DMS53 (cell line): ENCODE measurements around the gene DSCAM.
"Not testable (repeated sequence)": the region's sequence is repeated elsewhere in the genome, so short reads cannot be mapped to it uniquely, and the experiment has no call there.

Experiments
- DNase-seq: peaks from one replicate; lab custom pipeline; 2025; lab: John Stamatoyannopoulos, UW

Gene DSCAM

DNA sequence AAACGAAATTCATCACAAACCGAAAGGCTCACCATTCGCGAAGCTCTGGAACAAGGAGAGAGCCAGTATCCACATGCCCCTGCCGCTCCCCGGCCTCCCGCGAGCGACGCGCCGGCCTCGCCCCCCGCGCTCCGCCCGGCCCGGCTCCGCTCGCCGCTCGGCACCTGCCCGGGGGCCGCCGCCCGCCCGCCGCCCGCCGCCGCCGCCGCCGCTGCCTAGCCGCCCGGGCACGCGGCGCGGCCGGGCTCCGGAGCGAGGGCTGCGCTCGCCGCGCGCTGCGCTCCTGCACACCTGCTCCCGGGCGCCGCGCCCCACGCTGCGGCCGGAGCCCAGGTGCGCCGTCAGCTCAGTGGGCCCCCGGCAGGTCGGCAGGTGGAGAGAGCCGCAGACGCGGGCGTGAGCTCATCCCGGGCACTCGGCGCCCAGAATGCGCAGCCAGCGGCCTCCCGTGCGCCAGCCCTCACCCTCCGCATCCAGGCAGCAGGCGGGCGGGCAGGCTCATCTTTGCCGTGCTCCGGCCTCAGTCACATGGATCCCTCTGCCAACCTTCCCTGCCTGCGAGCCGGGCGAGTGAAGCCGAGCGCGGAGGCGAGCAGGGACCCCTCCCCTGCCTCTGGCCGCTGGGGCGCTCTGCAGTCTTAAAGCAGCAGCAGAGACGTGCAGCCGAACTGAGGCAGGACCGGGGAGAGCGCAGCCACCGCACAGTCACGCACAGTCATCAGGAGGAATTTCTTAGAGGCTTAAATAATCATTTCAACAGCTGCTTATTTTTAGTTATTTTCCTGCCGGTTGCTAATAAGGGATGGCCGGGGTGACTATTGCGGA lies at the start of gene DSCAM:
Gene DSCAM, minus strand, starts transcription at position 572 of the 825 bp plus-strand sequence. Its CDS starts 497 bp downstream, at position 75.
- peak; percentile 77 for DNase-seq

DNA sequence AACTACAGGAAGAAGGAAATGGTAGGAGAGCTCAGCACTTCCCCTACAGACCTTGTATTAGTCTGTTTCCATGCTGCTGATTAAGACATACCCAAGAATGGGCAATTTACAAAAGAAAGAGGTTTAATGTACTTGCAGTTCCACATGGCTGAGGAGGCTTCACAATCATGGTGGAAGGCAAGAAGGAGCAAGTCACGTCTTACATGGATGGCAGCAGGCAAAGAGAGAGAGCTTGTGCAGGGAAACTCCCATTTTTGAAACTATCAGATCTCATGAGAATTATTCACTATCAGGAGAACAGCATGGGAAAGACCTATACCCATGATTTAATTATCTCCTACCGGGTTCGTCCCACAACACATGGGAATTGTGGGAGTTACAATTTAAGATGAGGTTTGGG lies 48.7 kb upstream of the DSCAM start:
- DNase-seq: not testable (repeated sequence)

DNA sequence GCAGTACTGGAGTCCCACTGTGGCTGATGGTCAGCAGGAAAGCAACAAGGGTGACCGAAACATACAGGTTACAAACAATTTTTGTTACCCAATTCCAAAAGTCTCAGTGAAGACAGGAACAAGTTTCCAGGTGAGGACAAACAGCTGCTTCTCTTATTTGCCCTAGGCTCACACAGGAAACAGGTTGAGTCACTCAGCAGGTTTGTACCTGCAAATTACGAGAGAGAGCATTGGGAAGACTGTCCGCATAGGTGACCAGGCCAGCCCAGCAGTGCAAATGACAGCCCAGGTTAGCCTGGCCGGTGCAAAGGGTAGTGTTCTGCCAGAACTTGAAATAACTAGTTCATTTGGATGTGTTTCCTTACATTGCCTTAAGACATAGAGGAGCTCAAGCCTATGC lies 40.0 kb upstream of the DSCAM start:
- DNase-seq: peak; percentile 91

DNA sequence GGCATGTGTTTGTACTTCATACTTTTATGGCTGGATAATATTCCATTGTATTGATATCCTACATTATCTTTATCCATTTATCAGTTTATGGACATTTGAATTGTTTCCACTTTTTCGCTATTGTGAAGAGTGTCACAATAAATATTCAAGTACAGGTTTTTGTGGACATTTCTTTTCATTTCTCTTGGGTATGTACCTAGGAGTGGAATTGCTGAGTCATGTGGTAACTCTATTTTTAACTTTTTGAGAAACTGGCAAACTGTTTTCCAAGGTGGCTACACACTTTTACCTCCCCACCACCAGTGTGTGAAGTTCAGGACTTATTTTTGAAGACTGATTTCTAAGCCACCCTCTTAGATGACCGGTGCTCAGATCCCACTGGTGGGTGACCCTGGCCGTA lies 39.0 kb upstream of the DSCAM start:
- no peak for DNase-seq

DNA sequence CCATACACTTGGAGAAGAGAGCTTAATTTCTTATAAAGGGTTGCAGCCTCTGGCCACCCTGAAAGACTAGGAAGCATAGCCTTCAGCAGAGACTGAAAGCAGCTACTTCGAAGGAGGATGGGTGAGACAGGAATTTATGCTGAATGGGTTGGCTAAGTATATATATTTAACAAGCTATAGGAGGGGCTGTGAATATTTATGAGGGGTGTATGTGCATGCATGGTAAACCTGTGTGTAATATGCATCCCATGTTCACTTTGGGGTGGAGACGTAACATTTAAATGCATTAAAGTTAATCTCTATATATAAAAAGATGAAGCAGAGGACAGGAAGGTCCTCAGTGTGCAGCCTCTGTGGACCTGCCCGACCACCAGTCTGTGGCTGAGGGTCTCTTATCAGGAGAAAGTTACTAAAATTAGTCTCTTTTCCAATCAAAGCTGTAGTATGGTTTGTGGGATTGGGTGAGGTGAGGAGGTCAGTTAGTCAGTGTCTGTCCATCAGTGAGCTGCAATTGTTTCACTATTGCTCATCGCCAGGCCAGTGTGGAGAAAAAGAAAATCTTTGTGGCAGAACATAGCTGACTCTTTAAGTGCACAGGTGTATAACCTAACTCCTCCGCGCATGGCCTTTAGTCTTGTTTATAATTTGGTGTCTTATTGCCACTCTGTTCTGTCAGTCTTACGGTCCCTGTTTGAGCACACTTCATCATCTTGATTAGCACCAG lies 35.4 kb upstream of the DSCAM start:
- DNase-seq: no peak

DNA sequence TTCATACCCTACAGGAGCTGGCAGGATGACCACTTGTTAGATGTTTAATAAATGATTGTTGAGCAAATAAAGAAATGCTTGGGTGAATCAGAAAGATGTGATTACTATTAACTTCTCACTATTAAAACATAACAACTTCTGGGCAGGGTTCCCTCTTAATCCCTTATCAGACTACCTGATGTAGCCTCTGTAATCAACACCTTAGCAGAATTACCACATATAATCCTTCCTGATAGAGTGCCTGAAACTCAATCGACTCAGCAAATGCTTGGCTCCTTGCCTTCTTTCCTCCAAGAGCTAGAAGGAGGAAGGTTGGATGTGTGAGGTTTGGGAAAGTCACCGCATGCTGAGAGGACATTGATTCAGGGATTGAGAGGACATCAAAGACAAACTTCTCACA lies 34.8 kb upstream of the DSCAM start:
- DNase-seq: no peak

GRCh38 chr21:40871099-40871498 lies 24.1 kb upstream of the DSCAM start:
- DNase-seq: no peak

DNA sequence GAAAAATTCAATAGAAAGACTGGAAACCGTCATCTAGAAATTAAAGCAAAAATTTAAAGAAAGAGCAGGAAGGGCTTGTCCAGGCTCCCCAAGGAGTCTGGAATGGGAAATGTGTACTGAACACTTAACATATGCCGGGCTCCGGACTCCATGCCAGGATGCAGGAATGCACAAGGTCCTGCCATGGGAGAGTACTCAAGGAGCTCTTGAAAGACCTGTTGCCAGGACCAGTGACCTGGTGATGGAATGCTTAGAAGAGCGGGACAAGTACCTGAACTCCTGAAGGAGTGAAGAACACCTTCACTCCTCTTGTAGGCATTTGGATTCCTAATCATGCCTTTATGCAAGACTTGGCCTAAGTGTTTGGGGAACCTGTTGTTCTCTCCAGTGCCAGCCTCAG lies 16.9 kb upstream of the DSCAM start:
- no peak for DNase-seq

DNA sequence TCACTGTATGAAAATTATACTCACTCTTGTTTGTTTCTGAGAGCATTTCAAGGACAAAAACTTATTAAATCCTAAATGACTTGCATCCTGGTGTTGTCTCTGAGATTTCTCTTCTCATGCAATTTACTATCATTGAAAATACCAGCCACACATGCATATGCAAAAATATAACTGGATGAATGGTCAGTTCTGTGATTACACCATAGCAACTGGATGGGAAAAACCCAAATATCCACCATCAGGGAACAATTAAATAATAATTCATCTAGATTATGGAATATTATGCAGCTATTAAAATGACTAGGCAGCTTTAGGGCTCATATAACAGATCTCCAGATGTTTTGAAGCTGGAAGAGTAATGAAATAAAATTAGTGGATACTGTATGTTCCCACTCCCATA lies 11.6 kb upstream of the DSCAM start:
- no peak for DNase-seq

GRCh38 chr21:40853956-40854688 lies 7.2 kb upstream of the DSCAM start:
- no peak for DNase-seq

DNA sequence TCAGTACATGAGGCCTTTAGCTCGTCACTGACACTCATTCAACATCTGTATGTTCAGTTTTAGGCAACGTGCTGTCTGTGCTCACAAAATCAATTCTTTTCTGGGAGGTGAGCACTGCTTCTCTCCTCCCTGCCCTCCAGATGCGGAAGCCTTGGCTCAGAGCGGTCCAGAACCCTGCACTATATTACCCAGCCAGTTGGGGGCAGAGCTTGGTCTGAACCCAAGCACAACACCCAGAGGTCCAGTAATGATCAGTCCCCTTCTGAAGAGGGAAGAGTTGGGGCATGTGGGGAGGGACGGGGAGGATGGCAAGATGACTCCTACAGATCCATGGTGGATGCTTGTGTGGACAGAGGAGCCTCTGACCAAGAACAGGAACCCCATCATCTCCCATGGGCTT lies 5.6 kb upstream of the DSCAM start:
- DNase-seq: peak; percentile 28

- DNase-seq: no peak
These were observed 4.8 kb upstream of the DSCAM start for GRCh38 chr21:40851749-40852148.

DNA sequence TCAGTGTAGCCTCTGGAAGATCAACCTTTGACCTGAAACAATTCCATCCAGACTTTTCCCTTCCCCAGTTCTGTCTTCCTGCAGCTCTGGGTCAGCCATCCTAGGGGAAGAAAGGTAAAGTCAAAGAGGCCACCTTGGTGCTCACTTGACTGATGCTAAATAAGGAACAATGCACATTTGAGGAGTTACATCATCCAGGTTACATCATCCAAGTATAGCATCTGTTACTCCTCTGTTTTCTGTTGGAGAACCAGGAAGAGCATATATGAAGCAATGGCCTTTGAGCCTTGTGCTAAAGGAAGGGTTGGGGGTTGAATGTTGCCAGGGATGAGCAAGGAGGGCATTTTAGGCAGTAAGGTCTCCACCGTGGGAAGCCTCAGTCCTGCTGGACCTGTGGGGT lies 3.1 kb upstream of the DSCAM start:
- peak; percentile 41 for DNase-seq

GRCh38 chr21:40847951-40848350 lies 993 bp upstream of the DSCAM start:
- peak; percentile 9 for DNase-seq

DNA sequence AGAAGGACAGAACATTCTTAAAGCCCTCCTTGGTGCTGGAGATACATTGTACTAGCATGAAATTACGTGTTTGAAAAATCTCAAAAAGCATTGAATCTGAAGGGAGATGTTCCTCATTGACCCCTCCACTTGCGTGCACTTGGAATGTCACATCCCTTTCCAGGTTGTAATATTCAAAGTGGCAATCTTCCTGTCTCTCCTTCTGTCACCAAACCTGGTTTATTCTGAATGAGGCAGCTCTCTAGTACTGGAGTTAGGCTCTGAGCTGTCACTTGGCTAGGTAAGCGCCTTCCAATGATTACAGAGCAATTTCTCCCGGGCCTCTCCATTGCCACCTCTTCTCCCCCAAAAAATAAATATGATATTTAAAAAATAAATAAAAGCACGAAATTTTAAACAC lies 855 bp downstream of the DSCAM start:
- peak; percentile 32 for DNase-seq

- no peak for DNase-seq
These were observed 1.4 kb downstream of the DSCAM start for GRCh38 chr21:40845441-40845995.

- DNase-seq: no peak
These were observed 2.0 kb downstream of the DSCAM start for GRCh38 chr21:40844935-40845334.

DNA sequence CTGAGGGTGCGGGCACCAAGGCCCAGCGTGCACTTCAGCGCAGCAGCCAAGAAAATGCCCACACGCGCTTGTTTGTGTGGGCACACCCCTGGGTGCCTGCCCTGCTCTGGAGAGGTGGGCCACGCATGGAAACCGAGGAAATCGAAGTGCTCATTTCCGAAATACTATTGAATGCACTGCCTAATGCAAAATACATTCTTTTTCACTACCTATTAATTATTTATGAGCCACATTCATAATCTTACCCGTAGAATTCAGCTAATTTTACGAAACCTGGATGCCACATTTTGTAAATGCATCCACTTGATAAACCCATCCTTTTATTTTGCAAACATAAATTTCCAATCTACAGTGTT lies 4.8 kb downstream of the DSCAM start:
- DNase-seq: no peak

- peak; percentile 88 for DNase-seq
These were observed 5.3 kb downstream of the DSCAM start for GRCh38 chr21:40841524-40842196.

DNA sequence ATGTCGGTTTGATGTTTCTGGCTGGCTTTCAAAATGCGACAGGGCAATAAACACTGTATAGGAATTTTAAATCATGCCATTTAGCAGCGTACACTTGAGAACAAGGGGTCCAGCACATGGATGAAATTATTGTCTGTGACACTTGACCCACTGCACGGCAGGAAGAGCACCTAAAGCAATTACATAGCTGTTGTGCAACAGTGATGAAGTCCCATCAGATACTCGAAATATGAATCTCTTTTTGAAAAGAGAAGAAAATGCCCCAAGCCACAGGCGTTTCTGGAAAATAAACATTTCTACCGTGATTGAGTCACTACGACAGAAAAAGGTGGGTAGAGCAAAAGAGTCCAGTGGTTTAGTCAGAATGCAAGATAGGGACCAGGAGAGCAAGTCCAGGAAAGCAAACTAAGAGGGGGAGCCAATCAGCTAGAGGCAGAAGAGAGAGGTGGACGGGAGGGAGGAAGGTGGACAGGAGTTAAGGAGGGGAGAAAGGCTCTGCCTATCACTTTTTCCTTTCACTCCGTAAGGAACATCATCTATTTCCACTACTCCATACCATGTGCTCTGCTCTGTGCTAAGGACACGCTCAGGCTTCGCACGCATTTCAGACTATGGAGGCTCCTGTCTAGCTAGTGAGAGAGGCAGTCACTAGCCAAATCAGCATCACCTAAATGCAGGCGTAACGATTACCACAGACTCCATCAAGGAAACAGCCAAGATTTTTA lies 6.4 kb downstream of the DSCAM start:
- DNase-seq: no peak

DNA sequence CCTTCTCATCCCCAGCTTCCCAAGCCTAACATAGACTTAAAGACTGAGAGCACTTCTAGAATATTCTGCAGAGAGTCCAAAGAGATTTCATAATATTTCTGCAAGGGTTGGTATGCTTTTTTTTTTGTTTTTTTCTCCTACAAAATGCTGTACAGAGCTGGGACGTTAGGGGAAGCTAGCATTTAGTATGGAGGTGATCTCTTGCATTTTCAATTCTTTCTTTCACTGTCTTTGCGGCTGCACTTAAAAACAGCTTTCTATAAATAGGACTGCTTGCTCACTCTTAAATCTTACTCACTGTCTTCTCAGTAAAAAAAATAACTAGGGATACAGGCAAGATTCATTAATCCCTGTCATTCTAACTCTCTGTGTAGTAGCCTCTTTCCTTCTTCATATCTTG lies 7.4 kb downstream of the DSCAM start:
- DNase-seq: no peak
